PC-3 (cell line): ENCODE results near the gene JDP2. TPM values are rescaled to one million over a fixed set of nuclear protein-coding genes. Genes with fewer than 3 reads are reported as not detected.
"Not testable (repeated sequence)": the region's sequence is repeated elsewhere in the genome, so short reads cannot be mapped to it uniquely, and the experiment has no call there.

ENCODE experiments used
- ATAC-seq: fragments of 200-7000 bp; cut with Tn5 transposase; 2 replicates; pipeline ENCODE4 v1.9.1; 2020; ENCODE audit warnings: mild to moderate bottlenecking, moderate library complexity
- BruUV-seq: library from RNA; stranded (reverse); fragments of 400-500 nt; replicated peaks from 2 replicates; lab custom pipeline; 2021; lab: Mats Ljungman, UMichigan
- CTCF ChIA-PET: fragments of 300-600 bp; sonication (Branson Sonifier 250); formaldehyde crosslinking; loops from one replicate; lab custom pipeline; 2022; ENCODE audit warnings: antibody characterized with exemption; lab: Charles Lee
- POLR2A ChIA-PET: fragments of 300-600 bp; sonication (Branson Sonifier 250); formaldehyde crosslinking; loops from one replicate; lab custom pipeline; 2022; ENCODE audit warnings: antibody characterized with exemption; ENCODE audit not compliant: unreplicated experiment; lab: Charles Lee
- DNase-seq: peaks from one replicate; pipeline ENCODE4 v3.0.0-alpha.2; 2015
- H2AFZ ChIP-seq: fragments of 300-600 bp; sonication (generic); 2 replicates; pipeline ENCODE4 v1.6.0; 2016; ENCODE audit warnings: antibody characterized with exemption, low read length
- H3F3A ChIP-seq: fragments of 300-600 bp; sonication (generic); one replicate; pipeline ENCODE4 v1.6.0; 2017; ENCODE audit warnings: antibody characterized with exemption, low read length, control low read depth, mild to moderate bottlenecking; ENCODE audit not compliant: unreplicated experiment
- H3K27ac ChIP-seq: fragments of 300-600 bp; sonication (generic); 2 replicates; pipeline ENCODE4 v1.5.1; 2016; ENCODE audit warnings: mild to moderate bottlenecking, low read length
- H3K27me3 ChIP-seq: fragments of 300-600 bp; sonication (generic); 2 replicates; pipeline ENCODE4 v1.6.1; 2016; ENCODE audit warnings: low read length, mixed read lengths
- H3K36me3 ChIP-seq: fragments of 300-600 bp; sonication (generic); 2 replicates; pipeline ENCODE4 v1.6.1; 2016; ENCODE audit warnings: low read depth, mixed run types, low read length, mixed read lengths
- H3K4me1 ChIP-seq: fragments of 300-600 bp; sonication (generic); 2 replicates; pipeline ENCODE4 v1.5.1; 2016; ENCODE audit warnings: low read length; ENCODE audit not compliant: insufficient read depth
- H3K4me2 ChIP-seq: fragments of 300-600 bp; sonication (generic); 2 replicates; pipeline ENCODE4 v1.6.0; 2016; ENCODE audit warnings: low read length
- H3K4me3 ChIP-seq: fragments of 300-600 bp; sonication (generic); 2 replicates; pipeline ENCODE4 v1.5.1; 2016; ENCODE audit warnings: mild to moderate bottlenecking, low read length, mixed read lengths
- H3K79me2 ChIP-seq: fragments of 300-600 bp; sonication (generic); 2 replicates; pipeline ENCODE4 v1.6.1; 2017; ENCODE audit warnings: low read length, mixed read lengths
- H3K9ac ChIP-seq: fragments of 300-600 bp; sonication (generic); 2 replicates; pipeline ENCODE4 v1.6.0; 2016; ENCODE audit warnings: mild to moderate bottlenecking, low read length
- H3K9me2 ChIP-seq: fragments of 300-600 bp; sonication (generic); replicated peaks from 2 replicates; pipeline ENCODE4 v1.6.1; 2016; ENCODE audit warnings: mixed run types, low read length, mixed read lengths
- H3K9me3 ChIP-seq: fragments of 300-600 bp; sonication (generic); 2 replicates; pipeline ENCODE4 v1.6.1; 2016; ENCODE audit warnings: low read length, mixed read lengths
- H4K20me1 ChIP-seq: fragments of 300-600 bp; sonication (generic); 2 replicates; pipeline ENCODE4 v1.6.1; 2016; ENCODE audit warnings: low read length, mixed read lengths
- EZH2 ChIP-seq: fragments of 300-600 bp; sonication (generic); IDR thresholded peaks from one replicate; pipeline ENCODE4 v1.6.1; 2017; ENCODE audit warnings: antibody characterized with exemption, mild to moderate bottlenecking, low read length; ENCODE audit not compliant: unreplicated experiment
- EZH2phosphoT487 ChIP-seq: fragments of 300-600 bp; sonication (generic); IDR thresholded peaks from 2 replicates; pipeline ENCODE4 v1.6.1; 2018; ENCODE audit warnings: mild to moderate bottlenecking, antibody characterized with exemption, low read length, borderline replicate concordance
- intact Hi-C: fragments of 100-400 bp; cut with micrococcal nuclease; formaldehyde crosslinking; loops from 2 replicates; pipeline ENCODE4 v1.9.0; 2023
- total RNA-seq: library from RNA; depleted of rRNA; stranded (reverse); fragments of >200 nt; gene quantifications from 2 replicates; pipeline ENCODE4 v1.2.3, GENCODE V29; 2014
- TF ChIP-seq, protein P1 (sequence below): fragments of 300-600 bp; sonication (generic); conservative IDR thresholded peaks from 2 replicates; pipeline ENCODE4 v1.5.1; 2017; ENCODE audit warnings: antibody characterized with exemption, low read depth, mild to moderate bottlenecking, low read length

The JDP2 gene
- total RNA-seq, 1 experiment from 2014 or later, result 5.8 TPM

DNA sequence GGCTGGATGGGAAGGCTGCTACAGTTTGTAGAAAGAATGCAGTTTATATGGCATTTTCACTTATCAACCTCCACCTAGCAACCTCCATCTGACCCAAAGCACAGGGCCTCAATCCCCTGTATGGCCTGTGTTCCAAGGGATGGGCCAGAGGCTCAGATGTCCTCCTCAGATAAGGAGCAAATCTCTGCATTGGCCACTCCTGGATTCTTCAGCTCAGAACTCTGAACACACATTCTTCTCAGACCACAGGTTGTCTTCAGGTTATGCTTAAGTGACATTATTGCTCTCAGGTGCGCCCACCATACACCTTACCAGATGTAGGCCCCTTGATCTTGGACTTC, 47.9 kb upstream of the JDP2 start:
- CTCF ChIA-PET, result no interaction called here
- H3K9me2 ChIP-seq, result no peaks in the 10 kb centered on the region
- H2AFZ ChIP-seq, result no peak overlapping the region
- no peak overlapping the region for H3K4me2 ChIP-seq
- TF ChIP-seq EZH2phosphoT487 (no peak), EZH2 (no peak)
- TF ChIP-seq, protein P1, sequence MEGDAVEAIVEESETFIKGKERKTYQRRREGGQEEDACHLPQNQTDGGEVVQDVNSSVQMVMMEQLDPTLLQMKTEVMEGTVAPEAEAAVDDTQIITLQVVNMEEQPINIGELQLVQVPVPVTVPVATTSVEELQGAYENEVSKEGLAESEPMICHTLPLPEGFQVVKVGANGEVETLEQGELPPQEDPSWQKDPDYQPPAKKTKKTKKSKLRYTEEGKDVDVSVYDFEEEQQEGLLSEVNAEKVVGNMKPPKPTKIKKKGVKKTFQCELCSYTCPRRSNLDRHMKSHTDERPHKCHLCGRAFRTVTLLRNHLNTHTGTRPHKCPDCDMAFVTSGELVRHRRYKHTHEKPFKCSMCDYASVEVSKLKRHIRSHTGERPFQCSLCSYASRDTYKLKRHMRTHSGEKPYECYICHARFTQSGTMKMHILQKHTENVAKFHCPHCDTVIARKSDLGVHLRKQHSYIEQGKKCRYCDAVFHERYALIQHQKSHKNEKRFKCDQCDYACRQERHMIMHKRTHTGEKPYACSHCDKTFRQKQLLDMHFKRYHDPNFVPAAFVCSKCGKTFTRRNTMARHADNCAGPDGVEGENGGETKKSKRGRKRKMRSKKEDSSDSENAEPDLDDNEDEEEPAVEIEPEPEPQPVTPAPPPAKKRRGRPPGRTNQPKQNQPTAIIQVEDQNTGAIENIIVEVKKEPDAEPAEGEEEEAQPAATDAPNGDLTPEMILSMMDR, result no peak
- H3K9me3 ChIP-seq, result no peaks in the 10 kb centered on the region
- POLR2A ChIA-PET, result no interaction called here
- no peaks in the 10 kb centered on the region for H4K20me1 ChIP-seq
- no peaks in the 10 kb centered on the region for H3K4me1 ChIP-seq
- DNase-seq, result no peak
- no peaks in the 10 kb centered on the region for H3K36me3 ChIP-seq
- intact Hi-C loops, result no loop called here
- no peak overlapping the region for H3K9ac ChIP-seq
- no peak overlapping the region for H3K27ac ChIP-seq
- H3F3A ChIP-seq, result no peaks in the 10 kb centered on the region
- H3K27me3 ChIP-seq, result peaks cover 43% of the 10 kb centered on the region
- H3K79me2 ChIP-seq, result no peaks in the 10 kb centered on the region
- no peak for ATAC-seq
- no TSS peak for BruUV-seq
- no peak overlapping the region for H3K4me3 ChIP-seq

DNA sequence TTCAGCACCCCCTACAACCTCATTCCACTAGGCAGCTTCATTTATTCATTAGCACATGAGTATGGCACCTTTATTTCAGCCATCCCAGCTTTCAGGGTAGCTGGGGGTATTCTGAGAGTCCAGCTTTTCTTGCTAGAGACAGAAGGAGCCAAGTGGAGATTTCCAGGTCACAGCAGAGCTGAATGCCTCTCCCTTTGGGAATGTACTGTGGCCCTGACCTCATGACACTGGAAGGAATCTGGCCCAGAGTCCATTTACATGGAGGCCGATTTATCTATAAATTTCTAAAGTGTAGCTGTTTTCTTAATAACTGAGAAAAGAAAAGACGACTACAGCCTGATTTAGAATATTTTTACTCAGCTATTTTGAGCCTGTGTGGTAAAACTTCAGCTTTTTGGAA, 47.2 kb upstream of the JDP2 start:
- Histone ChIP-seq H3K4me1 (no peaks in the 10 kb centered on the region), H3K36me3 (no peaks in the 10 kb centered on the region), H3K9ac (no peak overlapping the region), H3F3A (no peaks in the 10 kb centered on the region), H3K9me2 (no peaks in the 10 kb centered on the region), H3K9me3 (no peaks in the 10 kb centered on the region), H3K79me2 (no peaks in the 10 kb centered on the region), H3K4me3 (no peak overlapping the region), H3K4me2 (no peak overlapping the region), H2AFZ (no peak overlapping the region), H4K20me1 (no peaks in the 10 kb centered on the region), H3K27me3 (peaks cover 39% of the 10 kb centered on the region), H3K27ac (no peak overlapping the region)
- CTCF ChIA-PET, result no interaction called here
- intact Hi-C loops, result no loop called here
- POLR2A ChIA-PET, result no interaction called here
- TF ChIP-seq EZH2, result no peak
- no peak for TF ChIP-seq EZH2phosphoT487
- TF ChIP-seq, protein P1, result no peak
- no TSS peak for BruUV-seq
- no peak for ATAC-seq
- no peak for DNase-seq

DNA sequence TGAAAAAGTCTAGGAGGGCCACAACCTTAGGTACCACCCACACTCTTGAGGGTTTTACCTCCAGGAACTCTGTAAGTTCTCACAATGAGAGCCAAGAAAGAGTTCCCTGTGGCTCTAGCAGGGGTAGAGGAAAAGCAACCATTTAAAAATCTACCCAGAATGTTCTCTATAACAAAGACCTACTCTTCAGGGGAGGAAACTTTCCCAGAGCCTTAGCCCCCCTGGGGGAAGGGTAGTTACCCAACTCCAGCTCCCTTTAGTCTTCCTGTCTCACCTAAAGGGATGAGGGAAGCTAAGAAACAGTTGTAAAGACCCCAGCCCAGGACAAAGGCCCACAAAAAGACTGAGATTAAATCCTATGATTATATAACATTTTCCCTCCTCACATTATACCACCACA, 46.2 kb upstream of the JDP2 start:
- no peaks in the 10 kb centered on the region for H3K36me3 ChIP-seq
- H3K9ac ChIP-seq, result no peak overlapping the region
- no peak for TF ChIP-seq EZH2phosphoT487
- TF ChIP-seq, protein P1, result no peak
- no peak for TF ChIP-seq EZH2
- intact Hi-C loops, result no loop called here
- BruUV-seq, result no TSS peak
- no peaks in the 10 kb centered on the region for H3K9me3 ChIP-seq
- H3K27me3 ChIP-seq, result peaks cover 44% of the 10 kb centered on the region
- H3F3A ChIP-seq, result no peaks in the 10 kb centered on the region
- no peak overlapping the region for H2AFZ ChIP-seq
- no peaks in the 10 kb centered on the region for H4K20me1 ChIP-seq
- H3K4me2 ChIP-seq, result no peak overlapping the region
- ATAC-seq, result no peak
- ChIA-PET POLR2A (no interaction called here), CTCF (no interaction called here)
- H3K9me2 ChIP-seq, result no peaks in the 10 kb centered on the region
- no peaks in the 10 kb centered on the region for H3K4me1 ChIP-seq
- H3K79me2 ChIP-seq, result no peaks in the 10 kb centered on the region
- no peak for DNase-seq
- H3K4me3 ChIP-seq, result no peak overlapping the region
- H3K27ac ChIP-seq, result no peak overlapping the region

DNA sequence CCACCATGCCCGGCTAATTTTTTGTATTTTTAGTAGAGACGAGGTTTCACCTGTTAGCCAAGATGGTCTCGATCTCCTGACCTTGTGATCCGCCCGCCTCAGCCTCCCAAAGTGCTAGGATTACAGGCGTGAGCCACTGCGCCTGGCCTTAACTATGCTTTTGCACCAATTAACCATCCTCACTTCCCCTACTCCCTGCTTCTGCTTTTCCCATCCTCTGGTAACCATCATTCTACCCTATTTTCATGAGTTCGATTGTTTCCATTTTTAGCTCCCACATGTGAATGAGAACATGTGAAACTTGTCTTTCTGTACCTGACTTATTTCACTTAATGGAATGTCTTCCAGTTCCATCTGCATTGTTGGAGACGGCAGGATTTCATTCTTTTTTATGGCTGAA, 44.6 kb upstream of the JDP2 start:
- H3K9me3 ChIP-seq, DNase-seq, H3F3A ChIP-seq, H2AFZ ChIP-seq, POLR2A ChIA-PET, H4K20me1 ChIP-seq, H3K4me2 ChIP-seq, H3K4me1 ChIP-seq, CTCF ChIA-PET, intact Hi-C loops, H3K9ac ChIP-seq, H3K27ac ChIP-seq, H3K36me3 ChIP-seq, H3K79me2 ChIP-seq, H3K9me2 ChIP-seq, H3K4me3 ChIP-seq, ATAC-seq, BruUV-seq: not testable (repeated sequence)
- H3K27me3 ChIP-seq, result peaks cover 41% of the 10 kb centered on the region
